Globus pallidus (tissue), 1 donor: Measurements from ENCODE around the gene SPACA7.
"Not testable (repeated sequence)": the region's sequence is repeated elsewhere in the genome, so short reads cannot be mapped to it uniquely, and the experiment has no call there.

Experiments used
- DNase-seq: peaks from one replicate; pipeline ENCODE4 v3.0.0-alpha.2; 2015; ENCODE audit warnings: low spot score

SPACA7 gene

GRCh38 chr13:112350300-112350699 is 25.9 kb upstream of the SPACA7 start:
- no peak for DNase-seq

- no peak for DNase-seq
Measured at GRCh38 chr13:112351825-112352224, 24.3 kb upstream of the SPACA7 start.

GRCh38 chr13:112353856-112354255 is 22.3 kb upstream of the SPACA7 start:
- DNase-seq = no peak

GRCh38 chr13:112354330-112355273 is 21.6 kb upstream of the SPACA7 start:
- no peak for DNase-seq

GRCh38 chr13:112355274-112355838 is 20.8 kb upstream of the SPACA7 start:
- DNase-seq = no peak

GRCh38 chr13:112356190-112356589 is 20.0 kb upstream of the SPACA7 start:
- DNase-seq = no peak

GRCh38 chr13:112358156-112358555 is 18.0 kb upstream of the SPACA7 start:
- no peak for DNase-seq

- no peak for DNase-seq
Measured at GRCh38 chr13:112362021-112362420, 14.1 kb upstream of the SPACA7 start.

GRCh38 chr13:112363867-112364528 is 12.2 kb upstream of the SPACA7 start:
- no peak for DNase-seq

- DNase-seq = no peak
Measured at GRCh38 chr13:112366907-112367646, 9.1 kb upstream of the SPACA7 start.

GRCh38 chr13:112368883-112369282 is 7.3 kb upstream of the SPACA7 start:
- no peak for DNase-seq

- no peak for DNase-seq
Measured at GRCh38 chr13:112370311-112370710, 5.8 kb upstream of the SPACA7 start.

- no peak for DNase-seq
Measured at GRCh38 chr13:112374271-112374670, 1.9 kb upstream of the SPACA7 start.

- DNase-seq = no peak
Measured at GRCh38 chr13:112391746-112392145, 15.6 kb downstream of the SPACA7 start.

- no peak for DNase-seq
Measured at GRCh38 chr13:112392719-112393118, 16.6 kb downstream of the SPACA7 start.

GRCh38 chr13:112395022-112395421 is 18.9 kb downstream of the SPACA7 start:
- DNase-seq = not testable (repeated sequence)

- DNase-seq = not testable (repeated sequence)
Measured at GRCh38 chr13:112395941-112396340, 19.8 kb downstream of the SPACA7 start.

- DNase-seq = no peak
Measured at GRCh38 chr13:112397108-112397507, 21.0 kb downstream of the SPACA7 start.

GRCh38 chr13:112398347-112398746 is 22.2 kb downstream of the SPACA7 start:
- DNase-seq = not testable (repeated sequence)

GRCh38 chr13:112409828-112410227 is 33.7 kb downstream of the SPACA7 start:
- not testable (repeated sequence) for DNase-seq

- DNase-seq = no peak
Measured at GRCh38 chr13:112416647-112417046, 40.5 kb downstream of the SPACA7 start.

- no peak for DNase-seq
Measured at GRCh38 chr13:112417079-112417478, 40.9 kb downstream of the SPACA7 start.
